ENCODE measurements around the gene PIK3C2A. TPM values are rescaled to one million over a fixed set of nuclear protein-coding genes. Genes with fewer than 3 reads are reported as not detected.

The PIK3C2A gene
- total and polyA plus RNA-seq, 2 of the 8 experiments (the other 6 are each of a cell fraction or from before 2014, with no cell fraction given), result 20.1 to 127 TPM

DNA sequence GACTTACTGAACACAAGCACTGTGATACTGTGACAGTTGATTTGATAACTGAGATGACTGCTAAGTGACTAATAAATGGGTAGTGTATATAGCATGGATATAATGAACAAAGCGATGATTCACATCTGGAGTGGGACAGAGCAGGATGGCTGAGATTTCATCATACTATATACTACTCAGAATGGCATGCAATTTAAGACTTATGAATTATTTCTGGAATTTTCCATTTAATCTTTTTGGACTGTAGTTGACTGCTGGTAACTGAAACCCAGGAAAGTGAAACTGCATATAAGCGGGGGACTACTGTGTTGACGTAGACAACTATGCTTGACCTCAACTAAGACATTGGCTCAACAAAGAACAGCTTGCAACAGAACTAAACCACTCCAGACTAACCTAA, 48.7 kb upstream of the PIK3C2A start (continued):
- TF ChIP-seq, protein P1, sequence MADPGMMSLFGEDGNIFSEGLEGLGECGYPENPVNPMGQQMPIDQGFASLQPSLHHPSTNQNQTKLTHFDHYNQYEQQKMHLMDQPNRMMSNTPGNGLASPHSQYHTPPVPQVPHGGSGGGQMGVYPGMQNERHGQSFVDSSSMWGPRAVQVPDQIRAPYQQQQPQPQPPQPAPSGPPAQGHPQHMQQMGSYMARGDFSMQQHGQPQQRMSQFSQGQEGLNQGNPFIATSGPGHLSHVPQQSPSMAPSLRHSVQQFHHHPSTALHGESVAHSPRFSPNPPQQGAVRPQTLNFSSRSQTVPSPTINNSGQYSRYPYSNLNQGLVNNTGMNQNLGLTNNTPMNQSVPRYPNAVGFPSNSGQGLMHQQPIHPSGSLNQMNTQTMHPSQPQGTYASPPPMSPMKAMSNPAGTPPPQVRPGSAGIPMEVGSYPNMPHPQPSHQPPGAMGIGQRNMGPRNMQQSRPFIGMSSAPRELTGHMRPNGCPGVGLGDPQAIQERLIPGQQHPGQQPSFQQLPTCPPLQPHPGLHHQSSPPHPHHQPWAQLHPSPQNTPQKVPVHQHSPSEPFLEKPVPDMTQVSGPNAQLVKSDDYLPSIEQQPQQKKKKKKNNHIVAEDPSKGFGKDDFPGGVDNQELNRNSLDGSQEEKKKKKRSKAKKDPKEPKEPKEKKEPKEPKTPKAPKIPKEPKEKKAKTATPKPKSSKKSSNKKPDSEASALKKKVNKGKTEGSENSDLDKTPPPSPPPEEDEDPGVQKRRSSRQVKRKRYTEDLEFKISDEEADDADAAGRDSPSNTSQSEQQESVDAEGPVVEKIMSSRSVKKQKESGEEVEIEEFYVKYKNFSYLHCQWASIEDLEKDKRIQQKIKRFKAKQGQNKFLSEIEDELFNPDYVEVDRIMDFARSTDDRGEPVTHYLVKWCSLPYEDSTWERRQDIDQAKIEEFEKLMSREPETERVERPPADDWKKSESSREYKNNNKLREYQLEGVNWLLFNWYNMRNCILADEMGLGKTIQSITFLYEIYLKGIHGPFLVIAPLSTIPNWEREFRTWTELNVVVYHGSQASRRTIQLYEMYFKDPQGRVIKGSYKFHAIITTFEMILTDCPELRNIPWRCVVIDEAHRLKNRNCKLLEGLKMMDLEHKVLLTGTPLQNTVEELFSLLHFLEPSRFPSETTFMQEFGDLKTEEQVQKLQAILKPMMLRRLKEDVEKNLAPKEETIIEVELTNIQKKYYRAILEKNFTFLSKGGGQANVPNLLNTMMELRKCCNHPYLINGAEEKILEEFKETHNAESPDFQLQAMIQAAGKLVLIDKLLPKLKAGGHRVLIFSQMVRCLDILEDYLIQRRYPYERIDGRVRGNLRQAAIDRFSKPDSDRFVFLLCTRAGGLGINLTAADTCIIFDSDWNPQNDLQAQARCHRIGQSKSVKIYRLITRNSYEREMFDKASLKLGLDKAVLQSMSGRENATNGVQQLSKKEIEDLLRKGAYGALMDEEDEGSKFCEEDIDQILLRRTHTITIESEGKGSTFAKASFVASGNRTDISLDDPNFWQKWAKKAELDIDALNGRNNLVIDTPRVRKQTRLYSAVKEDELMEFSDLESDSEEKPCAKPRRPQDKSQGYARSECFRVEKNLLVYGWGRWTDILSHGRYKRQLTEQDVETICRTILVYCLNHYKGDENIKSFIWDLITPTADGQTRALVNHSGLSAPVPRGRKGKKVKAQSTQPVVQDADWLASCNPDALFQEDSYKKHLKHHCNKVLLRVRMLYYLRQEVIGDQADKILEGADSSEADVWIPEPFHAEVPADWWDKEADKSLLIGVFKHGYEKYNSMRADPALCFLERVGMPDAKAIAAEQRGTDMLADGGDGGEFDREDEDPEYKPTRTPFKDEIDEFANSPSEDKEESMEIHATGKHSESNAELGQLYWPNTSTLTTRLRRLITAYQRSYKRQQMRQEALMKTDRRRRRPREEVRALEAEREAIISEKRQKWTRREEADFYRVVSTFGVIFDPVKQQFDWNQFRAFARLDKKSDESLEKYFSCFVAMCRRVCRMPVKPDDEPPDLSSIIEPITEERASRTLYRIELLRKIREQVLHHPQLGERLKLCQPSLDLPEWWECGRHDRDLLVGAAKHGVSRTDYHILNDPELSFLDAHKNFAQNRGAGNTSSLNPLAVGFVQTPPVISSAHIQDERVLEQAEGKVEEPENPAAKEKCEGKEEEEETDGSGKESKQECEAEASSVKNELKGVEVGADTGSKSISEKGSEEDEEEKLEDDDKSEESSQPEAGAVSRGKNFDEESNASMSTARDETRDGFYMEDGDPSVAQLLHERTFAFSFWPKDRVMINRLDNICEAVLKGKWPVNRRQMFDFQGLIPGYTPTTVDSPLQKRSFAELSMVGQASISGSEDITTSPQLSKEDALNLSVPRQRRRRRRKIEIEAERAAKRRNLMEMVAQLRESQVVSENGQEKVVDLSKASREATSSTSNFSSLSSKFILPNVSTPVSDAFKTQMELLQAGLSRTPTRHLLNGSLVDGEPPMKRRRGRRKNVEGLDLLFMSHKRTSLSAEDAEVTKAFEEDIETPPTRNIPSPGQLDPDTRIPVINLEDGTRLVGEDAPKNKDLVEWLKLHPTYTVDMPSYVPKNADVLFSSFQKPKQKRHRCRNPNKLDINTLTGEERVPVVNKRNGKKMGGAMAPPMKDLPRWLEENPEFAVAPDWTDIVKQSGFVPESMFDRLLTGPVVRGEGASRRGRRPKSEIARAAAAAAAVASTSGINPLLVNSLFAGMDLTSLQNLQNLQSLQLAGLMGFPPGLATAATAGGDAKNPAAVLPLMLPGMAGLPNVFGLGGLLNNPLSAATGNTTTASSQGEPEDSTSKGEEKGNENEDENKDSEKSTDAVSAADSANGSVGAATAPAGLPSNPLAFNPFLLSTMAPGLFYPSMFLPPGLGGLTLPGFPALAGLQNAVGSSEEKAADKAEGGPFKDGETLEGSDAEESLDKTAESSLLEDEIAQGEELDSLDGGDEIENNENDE (IDR thresholded peaks at IDR 0.05; ENCODE audit: insufficient replicate concordance, low read length), result no peak
- TF ChIP-seq RBBP5 (IDR thresholded peaks at IDR 0.05; ENCODE audit: borderline replicate concordance, low read depth, low read length) (no peak), TAF1 (IDR thresholded peaks at IDR 0.05; ENCODE audit: low read depth, low read length) (no peak)

Data from H1 (cell line).